DOHH2 (cell line): Measurements from ENCODE around the gene CPED1.

Experiments
- H3F3A ChIP-seq: fragments of 200-600 bp; sonication (generic), shearing (Covaris generic); 2 replicates; pipeline ENCODE4 v1.6.0; 2016; ENCODE audit warnings: antibody characterized with exemption, mild to moderate bottlenecking; ENCODE audit not compliant: control insufficient read depth, insufficient read depth
- H3K27ac ChIP-seq: fragments of 200-600 bp; sonication (generic); 2 replicates; pipeline ENCODE4 v1.5.1; 2014; ENCODE audit warnings: low read depth, mild to moderate bottlenecking, low read length, moderate library complexity
- H3K27me3 ChIP-seq: fragments of 200-600 bp; sonication (generic); 2 replicates; pipeline ENCODE4 v1.6.1; 2014; ENCODE audit warnings: mild to moderate bottlenecking, low read length, mixed read lengths; ENCODE audit not compliant: control insufficient read depth
- H3K36me3 ChIP-seq: fragments of 200-600 bp; sonication (generic); 2 replicates; pipeline ENCODE4 v1.6.1; 2014; ENCODE audit warnings: mild to moderate bottlenecking, low read length, moderate library complexity, mixed read lengths; ENCODE audit not compliant: control insufficient read depth
- H3K4me1 ChIP-seq: fragments of 200-600 bp; sonication (generic); 2 replicates; pipeline ENCODE4 v1.6.1; 2014; ENCODE audit warnings: mild to moderate bottlenecking, low read length, mixed read lengths; ENCODE audit not compliant: control insufficient read depth
- H3K4me2 ChIP-seq: fragments of 200-600 bp; sonication (generic); 2 replicates; pipeline ENCODE4 v1.6.0; 2014; ENCODE audit warnings: mild to moderate bottlenecking, low read length, moderate library complexity
- H3K4me3 ChIP-seq: fragments of 200-600 bp; sonication (generic); 2 replicates; pipeline ENCODE4 v1.5.1; 2014; ENCODE audit warnings: mild to moderate bottlenecking, low read length, mixed read lengths
- H3K79me2 ChIP-seq: fragments of 200-600 bp; sonication (generic); 2 replicates; pipeline ENCODE4 v1.6.1; 2014; ENCODE audit warnings: mild to moderate bottlenecking, low read length, mixed read lengths; ENCODE audit not compliant: control insufficient read depth
- H3K9me2 ChIP-seq: fragments of 200-600 bp; sonication (generic); replicated peaks from 2 replicates; pipeline ENCODE4 v1.6.1; 2014; ENCODE audit warnings: mild to moderate bottlenecking, low read length, mixed read lengths; ENCODE audit not compliant: control insufficient read depth
- H3K9me3 ChIP-seq: fragments of 200-600 bp; sonication (generic); 2 replicates; pipeline ENCODE4 v1.6.1; 2014; ENCODE audit warnings: antibody characterized with exemption, low read length, mixed read lengths; ENCODE audit not compliant: control insufficient read depth, insufficient read depth
- H4K20me1 ChIP-seq: fragments of 200-600 bp; sonication (generic); 2 replicates; pipeline ENCODE4 v1.6.0; 2014; ENCODE audit warnings: low read depth, mild to moderate bottlenecking, antibody characterized with exemption, low read length, moderate library complexity; ENCODE audit not compliant: control insufficient read depth, insufficient read depth
- CTCF ChIP-seq: fragments of 200-600 bp; sonication (generic); IDR thresholded peaks from one replicate; pipeline ENCODE4 v1.5.1; 2014; ENCODE audit warnings: antibody characterized with exemption, mild to moderate bottlenecking, low read depth, low read length; ENCODE audit not compliant: poor library complexity, severe bottlenecking
- EZH2phosphoT487 ChIP-seq: fragments of 200-600 bp; sonication (generic); IDR thresholded peaks from 2 replicates; pipeline ENCODE4 v1.6.1; 2017; ENCODE audit warnings: borderline replicate concordance, mild to moderate bottlenecking, antibody characterized with exemption, low read length, moderate library complexity, mixed read lengths

Gene CPED1

GRCh38 chr7:120973849-120974248, 14.7 kb upstream of the CPED1 start:
- Histone ChIP-seq H3K4me2 (no peak overlapping the region), H3K4me3 (no peak overlapping the region), H3K36me3 (peaks cover 71% of the 10 kb centered on the region), H3F3A (no peaks in the 10 kb centered on the region; the same call in 1 of the 2 replicates), H3K79me2 (no peaks in the 10 kb centered on the region), H4K20me1 (no peaks in the 10 kb centered on the region), H3K27me3 (no peaks in the 10 kb centered on the region), H3K27ac (no peak overlapping the region), H3K4me1 (no peaks in the 10 kb centered on the region), H3K9me2 (no peaks in the 10 kb centered on the region), H3K9me3 (no peaks in the 10 kb centered on the region)
- TF ChIP-seq EZH2phosphoT487 (no peak), CTCF (no peak)

DNA sequence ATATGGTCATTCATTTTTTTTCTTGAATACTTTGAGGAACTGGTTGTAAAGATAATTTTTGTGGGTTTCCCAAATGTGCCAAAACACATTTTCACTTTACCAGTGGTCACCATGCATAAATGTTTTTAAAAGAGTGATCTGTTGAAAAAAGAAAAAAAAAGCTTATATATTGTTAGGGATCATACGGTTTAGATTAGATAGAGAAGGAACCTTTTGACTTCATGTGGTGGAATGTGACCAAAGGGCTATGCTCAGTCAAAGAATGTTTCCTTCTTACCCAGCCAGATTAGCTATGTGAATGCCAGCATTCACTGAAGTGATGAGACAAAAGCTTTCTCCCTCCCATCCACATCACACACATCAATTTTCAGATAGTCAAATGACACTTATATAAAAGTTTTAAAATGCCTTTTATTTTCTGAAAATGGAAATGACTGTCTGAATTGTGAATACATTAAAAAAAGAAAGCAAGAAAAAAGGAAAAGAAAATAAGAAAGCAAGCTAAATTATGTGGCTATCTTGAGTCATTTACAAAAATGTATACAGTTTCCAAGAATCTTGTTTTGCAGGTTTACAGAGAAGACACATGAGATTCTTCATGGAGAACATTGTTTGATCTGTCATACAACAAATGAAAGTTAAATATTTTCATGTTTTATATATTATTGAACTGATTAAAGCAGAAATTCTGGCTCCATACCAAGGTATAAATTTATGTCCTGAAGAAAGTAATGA, 8.6 kb upstream of the CPED1 start:
- H3K4me3 ChIP-seq: no peak overlapping the region
- H3K4me2 ChIP-seq: no peak overlapping the region
- no peaks in the 10 kb centered on the region for H3K9me2 ChIP-seq
- no peak for TF ChIP-seq EZH2phosphoT487
- TF ChIP-seq CTCF: no peak
- H3K4me1 ChIP-seq: no peaks in the 10 kb centered on the region
- H3K27me3 ChIP-seq: 0 out of 2 replicates have a peak, but pooled peaks cover 2% of the 10 kb centered on the region
- peaks cover 4% of the 10 kb centered on the region; the same call in 1 of the 2 replicates for H3F3A ChIP-seq
- H3K79me2 ChIP-seq: no peaks in the 10 kb centered on the region
- no peak overlapping the region for H3K27ac ChIP-seq
- no peaks in the 10 kb centered on the region for H4K20me1 ChIP-seq
- no peaks in the 10 kb centered on the region for H3K9me3 ChIP-seq
- peaks cover 15% of the 10 kb centered on the region for H3K36me3 ChIP-seq

GRCh38 chr7:120981117-120981516, 7.4 kb upstream of the CPED1 start:
- no peaks in the 10 kb centered on the region for H3K9me2 ChIP-seq
- H3K9me3 ChIP-seq: no peaks in the 10 kb centered on the region
- peaks cover 4% of the 10 kb centered on the region; the same call in 1 of the 2 replicates for H3F3A ChIP-seq
- H3K27me3 ChIP-seq: peaks cover 6% of the 10 kb centered on the region; the same call in 1 of the 2 replicates
- no peaks in the 10 kb centered on the region for H3K79me2 ChIP-seq
- peaks cover 5% of the 10 kb centered on the region; the same call in 1 of the 2 replicates for H3K36me3 ChIP-seq
- no peak overlapping the region for H3K27ac ChIP-seq
- H4K20me1 ChIP-seq: no peaks in the 10 kb centered on the region
- TF ChIP-seq EZH2phosphoT487: no peak
- TF ChIP-seq CTCF: no peak
- no peak overlapping the region for H3K4me3 ChIP-seq
- no peaks in the 10 kb centered on the region for H3K4me1 ChIP-seq
- H3K4me2 ChIP-seq: no peak overlapping the region
